22Rv1 (cell line): ENCODE measurements around the gene ZFYVE19.
"Not testable (repeated sequence)": the region's sequence is repeated elsewhere in the genome, so short reads cannot be mapped to it uniquely, and the experiment has no call there.

Source experiments
- CTCF ChIP-seq: fragments of 450-650 bp; IDR thresholded peaks from 2 replicates; pipeline ENCODE4 v1.5.1; 2017; ENCODE audit warnings: mild to moderate bottlenecking
- ZFX ChIP-seq: fragments of 450-650 bp; IDR thresholded peaks from 2 replicates; pipeline ENCODE4 v1.6.1; 2017; ENCODE audit warnings: antibody characterized with exemption, borderline replicate concordance

GRCh38 chr15:40861147-40861546 lies 54.3 kb downstream of the ZFYVE19 start:
- TF ChIP-seq CTCF, ZFX: not testable (repeated sequence)
